AG04450 (cell line): Measurements from ENCODE around the gene SLC22A6. TPM values are rescaled to one million over a fixed set of nuclear protein-coding genes. Genes with fewer than 3 reads are reported as not detected.

Source experiments
- CTCF ChIA-PET: fragments of 300-600, 350-600 bp; formaldehyde crosslinking; extraction: SDS; loops from one replicate; lab custom pipeline; 2022; ENCODE audit warnings: antibody characterized with exemption, inconsistent platforms; lab: Charles Lee
- POLR2A ChIA-PET: fragments of 350-600 bp; formaldehyde crosslinking; extraction: SDS; loops from one replicate; lab custom pipeline; 2021; ENCODE audit warnings: antibody characterized with exemption, inconsistent platforms; lab: Yijun Ruan, JAX
- DNase-seq: peaks from one replicate; pipeline ENCODE4 v3.0.0-alpha.2; 2011; ENCODE audit warnings: low read depth, low spot score
- H3K27ac ChIP-seq: one replicate; pipeline ENCODE4 v1.5.1; 2012; ENCODE audit warnings: low read depth, low read length, control low read depth
- H3K27me3 ChIP-seq: one replicate; pipeline ENCODE4 v1.6.0; 2012; ENCODE audit warnings: low read length; ENCODE audit not compliant: control insufficient read depth, insufficient read depth
- H3K4me3 ChIP-seq: 2 replicates; pipeline ENCODE4 v1.5.1; 2011; ENCODE audit warnings: mild to moderate bottlenecking, low read depth, low read length, control low read depth
- H3K9me3 ChIP-seq: 2 replicates; pipeline ENCODE4 v1.5.1; 2012; ENCODE audit warnings: low read length; ENCODE audit not compliant: control insufficient read depth, insufficient read depth
- CTCF ChIP-seq: IDR thresholded peaks from 2 replicates; pipeline ENCODE4 v1.5.1; 2011; ENCODE audit warnings: low read depth, low read length, control low read depth, inconsistent platforms
- polyA plus RNA-seq: library from polyadenylated mRNA; depleted of rRNA; stranded (reverse); fragments of >200 nt; gene quantifications from 2 replicates; pipeline ENCODE4 v1.2.3, GENCODE V29; 2011

Gene SLC22A6
- polyA plus RNA-seq, 1 experiment = not detected

DNA sequence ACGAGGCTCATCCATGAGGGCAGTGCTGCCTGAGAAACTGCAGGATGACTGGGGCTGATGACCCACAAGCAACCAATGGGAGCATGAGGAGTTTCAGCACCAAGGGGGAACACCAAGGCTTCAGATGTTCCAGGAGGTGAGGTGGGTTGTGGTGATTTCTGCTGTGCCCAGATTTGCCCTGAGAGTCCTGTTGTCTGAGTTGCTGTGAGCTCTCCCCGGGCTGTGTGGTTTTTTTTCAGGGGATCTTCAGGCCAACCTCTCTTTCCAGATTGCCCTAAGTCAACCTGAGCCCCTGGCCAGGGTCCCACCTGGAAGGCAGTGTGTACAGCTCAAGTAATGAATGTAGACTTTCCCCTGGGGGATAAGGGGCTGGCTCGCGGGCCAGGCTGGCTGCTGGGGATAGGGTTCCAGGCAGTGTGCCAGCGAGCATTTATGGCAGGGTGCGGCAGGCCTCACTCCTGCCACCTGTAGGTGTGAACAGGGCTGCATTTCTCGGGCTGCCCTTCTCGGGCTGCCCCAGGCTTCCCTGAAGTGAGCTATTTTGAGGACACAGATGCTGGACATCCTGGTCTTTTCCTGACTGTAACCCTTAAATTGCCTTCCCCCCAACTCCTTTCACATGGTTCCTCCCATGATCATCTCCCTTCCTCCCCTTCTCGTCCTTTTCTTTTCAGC, 9.8 kb downstream of the SLC22A6 start:
- Histone ChIP-seq H3K4me3 (no peak overlapping the region), H3K9me3 (no peaks in the 10 kb centered on the region), H3K27me3 (no peaks in the 10 kb centered on the region), H3K27ac (no peak overlapping the region)
- DNase-seq = no peak
- peak; percentile 27; the same call in 1 of the 2 replicates for TF ChIP-seq CTCF
- POLR2A ChIA-PET = interaction anchor here (0.7 kb wide), 1 partner anchor 133 kb away, joined by 7 read pairs; no protein-coding TSS in a partner anchor
- CTCF ChIA-PET = interaction anchor here (0.8 to 1.2 kb wide), 3 partner anchors 61 to 69 kb away, joined by 3 to 7 read pairs (median 5); no protein-coding TSS in a partner anchor

DNA sequence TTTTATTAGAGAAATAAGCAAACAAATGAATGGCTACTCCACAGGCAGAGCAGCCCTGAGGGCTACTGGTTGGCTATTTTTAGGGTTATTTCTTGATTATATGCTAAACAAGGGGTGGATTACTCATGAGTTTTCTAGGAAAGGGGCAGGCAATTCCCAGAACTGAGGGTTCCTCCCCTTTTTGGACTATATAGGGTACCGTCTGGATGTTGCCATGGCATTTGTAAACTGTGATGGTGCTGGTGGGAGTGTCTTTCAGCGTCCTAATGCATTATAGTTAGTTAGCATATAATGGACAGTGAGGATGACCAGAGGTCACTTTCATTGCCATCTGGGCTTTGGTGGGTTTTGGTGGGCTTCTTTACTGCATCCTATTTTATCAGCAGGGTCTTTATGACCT, 19.2 kb downstream of the SLC22A6 start:
- Histone ChIP-seq H3K9me3 (no peaks in the 10 kb centered on the region), H3K4me3 (no peak overlapping the region), H3K27ac (no peak overlapping the region), H3K27me3 (peaks cover 3% of the 10 kb centered on the region)
- CTCF ChIA-PET = interaction anchor here (1.2 kb wide), 1 partner anchor 70 kb away, joined by 3 read pairs; no protein-coding TSS in a partner anchor
- TF ChIP-seq CTCF = no peak
- no peak for DNase-seq
- POLR2A ChIA-PET = no interaction called here

DNA sequence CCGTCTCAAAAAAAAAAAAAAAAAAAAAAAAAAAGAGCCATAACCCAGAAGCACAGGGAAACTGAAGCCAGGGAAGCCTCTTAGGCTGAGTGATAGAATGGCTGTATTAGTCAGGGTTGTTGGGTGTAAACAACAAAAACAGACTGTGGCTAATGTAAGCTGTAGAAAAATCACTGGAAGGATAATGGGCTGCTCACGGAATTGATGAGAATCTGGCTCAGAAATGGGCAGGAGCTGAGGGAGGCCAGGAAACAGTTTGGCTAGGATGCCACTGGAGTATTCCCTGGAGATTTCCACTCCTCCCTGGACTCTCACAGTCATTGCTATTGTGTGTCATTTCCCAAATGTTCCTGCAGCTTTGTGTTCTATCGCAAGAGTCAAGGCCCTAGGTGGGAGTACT, 22.4 kb downstream of the SLC22A6 start:
- Histone ChIP-seq H3K27ac (no peak overlapping the region), H3K27me3 (no peaks in the 10 kb centered on the region), H3K9me3 (no peaks in the 10 kb centered on the region), H3K4me3 (no peak overlapping the region)
- ChIA-PET CTCF (interaction anchor here (0.8 kb wide), 1 partner anchor 56 kb away, joined by 5 read pairs; no protein-coding TSS in a partner anchor), POLR2A (no interaction called here)
- no peak for TF ChIP-seq CTCF
- no peak for DNase-seq

GRCh38 chr11:62961017-62961570, 23.7 kb downstream of the SLC22A6 start:
- ChIA-PET CTCF (no interaction called here), POLR2A (no interaction called here)
- no peak for TF ChIP-seq CTCF
- no peak overlapping the region for H3K4me3 ChIP-seq
- H3K27me3 ChIP-seq = peaks cover 3% of the 10 kb centered on the region
- H3K27ac ChIP-seq = no peak overlapping the region
- H3K9me3 ChIP-seq = no peaks in the 10 kb centered on the region
- no peak for DNase-seq

GRCh38 chr11:62959422-62959980, 25.3 kb downstream of the SLC22A6 start:
- POLR2A ChIA-PET = no interaction called here
- CTCF ChIA-PET = interaction anchor here (1.0 kb wide), 1 partner anchor 51 kb away, joined by 3 read pairs; no protein-coding TSS in a partner anchor

More at GRCh38 chr11:62959422-62959980, 25.3 kb downstream of the SLC22A6 start:
- Histone ChIP-seq H3K27me3 (peaks cover 3% of the 10 kb centered on the region), H3K27ac (no peak overlapping the region), H3K9me3 (no peaks in the 10 kb centered on the region), H3K4me3 (no peak overlapping the region)
- DNase-seq = no peak
- TF ChIP-seq CTCF = no peak
